Left lung (tissue), 10 donors: ENCODE measurements around the gene RHOU. TPM values are rescaled to one million over a fixed set of nuclear protein-coding genes. Genes with fewer than 3 reads are reported as not detected.
A peak's percentile ranks its signal among the peaks of the same experiment; 100 is the strongest.
"Not testable (repeated sequence)": the region's sequence is repeated elsewhere in the genome, so short reads cannot be mapped to it uniquely, and the experiment has no call there.

ENCODE experiments used
- ATAC-seq: fragments of 200-7000 bp; cut with Tn5 transposase; one replicate; pipeline ENCODE4 v1.9.1; 2020; ENCODE audit warnings: moderate library complexity
- DNase-seq, 4 donors: peaks; one replicate each; pipeline ENCODE4 v3.0.0-alpha.2; 2013 to 2020
- H3K27ac ChIP-seq, 2 donors: fragments of 200-600 bp; sonication (generic) in 1 of 2; one replicate each; pipeline versions ENCODE4 v1.5.0 to v1.8.0; 2020 to 2021
- H3K27me3 ChIP-seq, 2 donors: fragments of 200-600 bp; sonication (generic) in 1 of 2; one replicate each; pipeline versions ENCODE4 v1.5.0 to v1.8.0; 2020 to 2021
- H3K36me3 ChIP-seq, 2 donors: fragments of 200-600 bp; sonication (generic) in 1 of 2; one replicate each; pipeline versions ENCODE4 v1.5.0 to v1.8.0; 2020 to 2021
- H3K4me1 ChIP-seq, 2 donors: fragments of 200-600 bp; one replicate each; pipeline ENCODE4 v1.8.0; 2021
- H3K4me3 ChIP-seq, 2 donors: fragments of 200-600 bp; sonication (generic) in 1 of 2; one replicate each; pipeline versions ENCODE4 v1.5.0 to v1.8.0; 2020 to 2021; ENCODE audit warnings: mild to moderate bottlenecking in 1 of 2
- H3K9me3 ChIP-seq, 2 donors: fragments of 200-600 bp; sonication (generic) in 1 of 2; one replicate each; pipeline versions ENCODE4 v1.5.0 to v1.8.0; 2020 to 2021
- intact Hi-C, 2 donors: fragments of 100-400 bp; cut with DNase I; formaldehyde crosslinking; loops; one replicate each; pipeline versions ENCODE4 v1.11.2 to v1.14.2; 2022
- polyA plus RNA-seq, 6 donors: library from polyadenylated mRNA; unstranded; fragments of 120-200 nt; gene quantifications; one replicate each; pipeline ENCODE4 v1.2.1, GENCODE V29; 2013; ENCODE audit not compliant: insufficient read length in 6 of 6
- total RNA-seq, 2 donors: library from RNA; stranded (reverse); fragmentation: NEBNext Ultra II Directional; extraction: Animal tissue kit (Norgen Biotek cat#: 25700); gene quantifications; one replicate each; pipeline ENCODE4 v1.2.1, GENCODE V29; 2021
- TF ChIP-seq, protein P1 (sequence below), 2 donors: fragments of 200-600 bp; sonication (generic) in 1 of 2; IDR thresholded peaks; one replicate each; pipeline versions ENCODE4 v1.5.0 to v1.8.0; 2021; ENCODE audit warnings: antibody characterized with exemption in 2 of 2
- donor health status: DM: no; HTN: yes; CAD: no.
- donor health status: DM: no; HTN: no; CAD: no.

Gene RHOU
- total and polyA plus RNA-seq, 8 donors, result 18.1 to 69.4 (median 59.7) TPM

DNA sequence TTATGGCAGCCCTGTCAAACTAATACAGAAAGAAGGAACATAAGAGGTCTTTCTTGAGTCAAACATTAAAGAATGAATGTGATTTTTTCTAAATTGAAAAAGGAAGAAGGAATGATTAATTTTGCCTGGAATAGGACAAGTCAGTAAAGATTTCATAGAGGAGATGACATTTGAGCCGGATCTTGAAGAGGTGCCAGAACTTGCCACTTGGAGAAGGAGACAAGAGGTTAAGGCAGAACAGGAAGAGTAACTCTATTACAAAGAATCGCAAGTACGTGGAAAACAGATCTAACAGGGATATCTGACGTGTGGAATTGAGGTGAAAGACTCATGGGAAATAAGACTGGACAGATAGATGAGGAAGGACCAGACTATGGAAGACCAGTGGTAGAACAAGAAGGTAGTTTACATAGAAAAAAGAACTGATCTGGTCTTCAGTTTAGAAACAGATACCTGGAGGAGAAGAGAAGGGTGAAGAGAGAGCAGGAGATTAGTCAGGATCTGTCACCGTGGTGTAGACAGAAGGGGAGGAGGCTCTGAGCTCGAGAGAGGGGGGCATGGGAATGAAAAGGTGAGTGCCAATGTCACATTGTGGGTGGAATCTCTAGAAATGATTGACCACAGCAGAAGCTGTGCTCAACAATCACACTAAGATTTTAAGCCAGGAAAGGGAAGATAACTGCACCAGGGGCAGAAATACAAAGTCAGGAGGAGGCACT, 32.5 kb downstream of the RHOU start:
- Histone ChIP-seq H3K27ac (no peak overlapping the region), H3K4me1 (no peaks in the 10 kb centered on the region), H3K4me3 (no peak overlapping the region), H3K36me3 (no peaks in the 10 kb centered on the region), H3K9me3 (no peaks in the 10 kb centered on the region), H3K27me3 (no peaks in the 10 kb centered on the region)
- TF ChIP-seq, protein P1, sequence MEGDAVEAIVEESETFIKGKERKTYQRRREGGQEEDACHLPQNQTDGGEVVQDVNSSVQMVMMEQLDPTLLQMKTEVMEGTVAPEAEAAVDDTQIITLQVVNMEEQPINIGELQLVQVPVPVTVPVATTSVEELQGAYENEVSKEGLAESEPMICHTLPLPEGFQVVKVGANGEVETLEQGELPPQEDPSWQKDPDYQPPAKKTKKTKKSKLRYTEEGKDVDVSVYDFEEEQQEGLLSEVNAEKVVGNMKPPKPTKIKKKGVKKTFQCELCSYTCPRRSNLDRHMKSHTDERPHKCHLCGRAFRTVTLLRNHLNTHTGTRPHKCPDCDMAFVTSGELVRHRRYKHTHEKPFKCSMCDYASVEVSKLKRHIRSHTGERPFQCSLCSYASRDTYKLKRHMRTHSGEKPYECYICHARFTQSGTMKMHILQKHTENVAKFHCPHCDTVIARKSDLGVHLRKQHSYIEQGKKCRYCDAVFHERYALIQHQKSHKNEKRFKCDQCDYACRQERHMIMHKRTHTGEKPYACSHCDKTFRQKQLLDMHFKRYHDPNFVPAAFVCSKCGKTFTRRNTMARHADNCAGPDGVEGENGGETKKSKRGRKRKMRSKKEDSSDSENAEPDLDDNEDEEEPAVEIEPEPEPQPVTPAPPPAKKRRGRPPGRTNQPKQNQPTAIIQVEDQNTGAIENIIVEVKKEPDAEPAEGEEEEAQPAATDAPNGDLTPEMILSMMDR (IDR thresholded peaks at IDR 0.05), result no peak
- no peak for DNase-seq
- ATAC-seq, result peak; percentile 41
- intact Hi-C loops, result no loop called here

- Histone ChIP-seq H3K4me3 (no peak overlapping the region), H3K9me3 (no peaks in the 10 kb centered on the region), H3K27ac (no peak overlapping the region), H3K36me3 (no peaks in the 10 kb centered on the region), H3K27me3 (no peaks in the 10 kb centered on the region), H3K4me1 (no peaks in the 10 kb centered on the region)
- DNase-seq (no peak), ATAC-seq (no peak)
- intact Hi-C loops, result no loop called here
- TF ChIP-seq, protein P1 (IDR thresholded peaks at IDR 0.05), result no peak
Measured at GRCh38 chr1:228768355-228769000, 33.2 kb downstream of the RHOU start.

DNA sequence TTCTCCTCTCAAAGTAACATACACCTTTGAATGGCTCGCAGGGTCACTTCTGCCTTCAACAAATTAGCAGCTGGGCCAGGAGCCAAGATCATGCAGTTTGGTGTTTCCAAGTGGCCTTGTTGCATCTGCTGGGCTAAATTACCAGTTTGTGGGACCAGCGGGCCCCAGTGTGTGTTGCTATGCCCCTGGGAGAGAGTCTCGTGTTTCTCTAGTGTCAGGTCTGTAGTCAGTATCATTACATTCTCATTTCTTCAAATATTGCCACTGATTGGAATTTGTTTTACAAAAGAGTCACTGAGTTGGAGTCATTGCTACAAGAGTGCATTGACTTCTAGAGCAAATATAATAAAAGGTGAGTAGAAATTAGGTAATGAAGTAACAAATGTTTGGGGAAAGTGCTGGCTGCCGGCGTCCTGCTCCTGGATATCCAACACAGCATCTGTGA, 35.5 kb downstream of the RHOU start:
- DNase-seq (no peak), ATAC-seq (no peak)

DNA sequence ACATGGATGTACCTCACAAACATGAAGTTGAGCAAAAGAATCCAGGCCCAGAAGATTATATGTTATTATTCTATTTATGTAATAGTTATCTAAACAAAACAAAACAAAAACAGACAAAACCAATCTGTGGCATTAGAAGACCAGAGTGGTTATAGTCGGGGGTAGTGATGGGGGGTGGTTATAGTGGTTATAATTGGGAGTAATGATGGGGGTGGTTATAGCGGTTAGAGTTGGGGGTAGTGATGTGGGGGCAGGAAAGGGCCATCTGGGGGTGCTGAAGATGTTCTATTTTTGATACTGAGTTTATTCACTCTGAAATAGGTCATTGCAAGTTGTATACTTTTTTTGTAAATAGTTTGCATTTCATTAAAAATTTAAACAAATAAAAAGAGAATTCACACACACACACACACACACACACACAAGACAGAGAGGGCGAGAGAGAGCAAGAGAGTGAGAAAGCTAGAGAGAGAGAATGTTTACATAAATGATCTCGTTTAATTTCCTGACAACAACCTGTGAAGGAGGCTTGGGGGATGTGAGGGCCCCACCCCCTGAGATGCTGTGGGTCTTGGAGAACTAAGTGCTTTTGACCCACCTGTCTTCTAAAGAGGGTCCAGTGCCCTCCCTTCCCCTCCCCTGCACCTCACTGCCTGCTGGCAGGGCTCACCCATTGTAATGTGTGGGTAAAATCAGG, 37.4 kb downstream of the RHOU start:
- DNase-seq (no peak), ATAC-seq (no peak)
- no peaks in the 10 kb centered on the region for H3K9me3 ChIP-seq
- no peaks in the 10 kb centered on the region for H3K27me3 ChIP-seq
- TF ChIP-seq, protein P1 (IDR thresholded peaks at IDR 0.05), result no peak
- H3K4me3 ChIP-seq, result no peak overlapping the region
- no peak overlapping the region for H3K27ac ChIP-seq
- intact Hi-C loops, result no loop called here
- H3K4me1 ChIP-seq, result no peaks in the 10 kb centered on the region
- H3K36me3 ChIP-seq, result no peaks in the 10 kb centered on the region

More for the DNA sequence above, 35.5 kb downstream of the RHOU start:
- Histone ChIP-seq H3K27ac (no peak overlapping the region), H3K36me3 (no peaks in the 10 kb centered on the region), H3K27me3 (no peaks in the 10 kb centered on the region), H3K4me3 (no peak overlapping the region), H3K9me3 (no peaks in the 10 kb centered on the region), H3K4me1 (no peaks in the 10 kb centered on the region)
- TF ChIP-seq, protein P1 (IDR thresholded peaks at IDR 0.05), result no peak
- intact Hi-C loops, result no loop called here

DNA sequence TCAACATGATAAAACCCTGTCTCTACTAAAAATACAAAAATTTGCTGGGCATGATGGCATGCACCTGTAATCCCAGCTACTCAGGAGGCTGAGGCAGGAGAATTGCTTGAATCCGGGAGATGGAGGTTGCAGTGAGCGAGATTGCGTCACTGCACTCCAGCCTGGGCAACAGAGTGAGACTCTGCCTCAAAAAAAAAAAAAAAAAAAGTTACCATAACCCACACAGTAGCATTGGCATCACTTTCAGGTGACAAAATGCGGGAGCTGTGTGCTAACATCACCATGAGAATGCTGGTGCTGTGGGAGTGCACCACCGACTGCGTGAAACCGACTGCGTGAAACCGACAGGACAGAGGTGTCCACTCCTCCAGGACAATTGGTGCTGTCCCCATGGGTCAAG, 40.7 kb downstream of the RHOU start:
- H3K9me3 ChIP-seq, intact Hi-C loops, DNase-seq, H3K27ac ChIP-seq, H3K36me3 ChIP-seq, H3K4me3 ChIP-seq, ATAC-seq, H3K27me3 ChIP-seq: not testable (repeated sequence)
- H3K4me1 ChIP-seq, result peaks cover 0 to 13% of the 10 kb centered on the region in 2 donors
